KMS-11 (cell line): ENCODE measurements around the gene NBDY.

Source experiments
- H2AFZ ChIP-seq: fragments of 200-600 bp; sonication (generic); 2 replicates; pipeline ENCODE4 v1.6.1; 2016; ENCODE audit warnings: antibody characterized with exemption, mixed run types, low read depth
- H3K27ac ChIP-seq: fragments of 200-600 bp; sonication (generic); 2 replicates; pipeline ENCODE4 v1.6.1; 2016; ENCODE audit warnings: mild to moderate bottlenecking, mixed run types
- H3K27me3 ChIP-seq: fragments of 200-600 bp; sonication (generic); 2 replicates; pipeline ENCODE4 v1.6.1; 2017; ENCODE audit warnings: mild to moderate bottlenecking, low read depth, mixed run types, moderate library complexity; ENCODE audit not compliant: insufficient read depth
- H3K36me3 ChIP-seq: fragments of 200-600 bp; sonication (generic); 2 replicates; pipeline ENCODE4 v1.6.1; 2017; ENCODE audit warnings: mild to moderate bottlenecking, mixed run types; ENCODE audit not compliant: insufficient read depth
- H3K4me1 ChIP-seq: fragments of 200-600 bp; sonication (generic); 2 replicates; pipeline ENCODE4 v1.6.1; 2016; ENCODE audit warnings: mild to moderate bottlenecking, low read depth, mixed run types; ENCODE audit not compliant: poor library complexity, severe bottlenecking
- H3K4me2 ChIP-seq: fragments of 200-600 bp; sonication (generic); 2 replicates; pipeline ENCODE4 v1.7.0; 2016; ENCODE audit warnings: mild to moderate bottlenecking, mixed run types
- H3K4me3 ChIP-seq: fragments of 200-600 bp; sonication (generic); IDR thresholded peaks from 2 replicates; pipeline ENCODE4 v1.6.1; 2017; ENCODE audit warnings: low read depth, low read length, mixed read lengths; ENCODE audit not compliant: insufficient read depth
- H3K79me2 ChIP-seq: fragments of 200-600 bp; sonication (generic); 2 replicates; pipeline ENCODE4 v1.6.1; 2016; ENCODE audit warnings: low read depth, mixed run types; ENCODE audit not compliant: insufficient read depth
- H3K9ac ChIP-seq: fragments of 200-600 bp; sonication (generic); 2 replicates; pipeline ENCODE4 v1.6.1; 2016; ENCODE audit warnings: mild to moderate bottlenecking, mixed run types
- H4K20me1 ChIP-seq: fragments of 200-600 bp; sonication (generic); 2 replicates; pipeline ENCODE4 v1.6.1; 2016; ENCODE audit warnings: mild to moderate bottlenecking, mixed run types; ENCODE audit not compliant: insufficient read depth
- CTCF ChIP-seq: fragments of 200-600 bp; sonication (generic); conservative IDR thresholded peaks from 2 replicates; pipeline ENCODE4 v1.6.1; 2017; ENCODE audit warnings: low read depth, mild to moderate bottlenecking, antibody characterized with exemption, low read length, moderate library complexity, mixed read lengths

Gene NBDY

DNA sequence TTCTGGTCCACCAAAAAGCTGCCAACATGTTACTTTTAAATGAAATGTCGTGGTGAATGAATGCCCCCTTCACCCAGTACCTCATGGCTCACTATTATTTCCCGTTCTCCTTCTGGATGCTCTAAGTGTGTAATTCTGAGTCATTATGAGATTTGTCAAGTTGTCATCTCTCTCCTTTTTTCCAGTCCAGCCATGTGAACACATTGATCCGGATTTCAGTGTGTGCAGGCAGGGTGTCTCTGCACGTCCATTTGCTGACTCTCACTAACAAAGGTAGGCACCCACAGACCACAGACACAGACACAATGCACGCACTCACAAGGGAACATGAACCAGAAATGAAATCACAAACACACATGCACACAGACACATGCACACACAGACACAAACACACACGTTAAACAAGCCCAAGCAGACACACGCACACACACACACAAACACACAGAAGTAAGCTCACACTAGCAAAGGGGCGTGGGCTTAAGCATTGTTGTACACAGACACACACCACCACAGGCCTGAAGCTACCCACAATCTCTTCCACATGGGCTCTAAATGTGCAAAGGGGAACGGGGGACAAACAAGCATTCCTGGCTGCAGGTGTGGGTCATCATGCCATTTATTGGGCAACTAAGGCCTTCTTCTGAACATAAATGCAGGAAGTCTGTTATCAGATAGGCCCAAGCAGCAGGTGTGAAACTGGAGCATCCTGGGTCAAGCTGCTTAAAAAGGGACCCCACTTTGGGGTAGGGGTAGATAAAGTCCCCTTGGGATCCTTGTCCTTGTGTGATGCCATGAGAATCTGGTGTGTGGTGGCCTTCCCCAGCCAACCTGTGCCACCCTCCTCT lies 58.1 kb downstream of the NBDY start:
- no peaks in the 10 kb centered on the region for H4K20me1 ChIP-seq
- no peak overlapping the region for H3K27ac ChIP-seq
- no peaks in the 10 kb centered on the region for H3K36me3 ChIP-seq
- no peaks in the 10 kb centered on the region for H3K79me2 ChIP-seq
- H3K4me1 ChIP-seq, result no peaks in the 10 kb centered on the region
- H2AFZ ChIP-seq, result no peak overlapping the region
- H3K27me3 ChIP-seq, result no peaks in the 10 kb centered on the region
- no peak overlapping the region for H3K9ac ChIP-seq
- no peak overlapping the region for H3K4me2 ChIP-seq
- TF ChIP-seq CTCF, result no peak
- no peak overlapping the region for H3K4me3 ChIP-seq

DNA sequence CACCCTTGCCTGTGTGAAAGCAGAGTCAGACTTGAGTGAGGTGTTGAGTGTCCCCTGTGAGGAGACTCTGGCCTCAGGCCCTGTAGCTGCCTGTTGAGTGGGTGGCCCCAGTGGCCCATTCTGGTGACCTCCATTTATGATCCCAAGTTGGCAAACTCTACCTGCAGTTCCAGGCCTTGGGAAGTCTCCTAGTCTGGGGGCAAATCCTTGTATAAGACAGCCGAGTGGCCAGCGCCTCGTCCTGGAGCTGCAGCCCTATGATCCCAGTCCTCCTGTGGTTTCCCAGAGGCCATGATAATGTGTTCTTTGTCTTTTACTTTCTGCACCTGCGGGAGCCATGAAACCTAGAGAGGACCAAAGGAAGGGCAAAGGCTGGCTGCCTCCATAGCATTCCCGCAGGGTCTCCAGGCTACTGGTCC lies 58.7 kb downstream of the NBDY start:
- Histone ChIP-seq H3K9ac (no peak overlapping the region), H2AFZ (no peak overlapping the region), H3K79me2 (no peaks in the 10 kb centered on the region), H3K4me1 (no peaks in the 10 kb centered on the region), H3K4me2 (no peak overlapping the region), H4K20me1 (no peaks in the 10 kb centered on the region), H3K27ac (no peak overlapping the region), H3K36me3 (no peaks in the 10 kb centered on the region), H3K4me3 (no peak overlapping the region), H3K27me3 (no peaks in the 10 kb centered on the region)
- no peak for TF ChIP-seq CTCF

GRCh38 chrX:56788229-56788628 lies 59.2 kb downstream of the NBDY start:
- no peak overlapping the region for H3K4me3 ChIP-seq

DNA sequence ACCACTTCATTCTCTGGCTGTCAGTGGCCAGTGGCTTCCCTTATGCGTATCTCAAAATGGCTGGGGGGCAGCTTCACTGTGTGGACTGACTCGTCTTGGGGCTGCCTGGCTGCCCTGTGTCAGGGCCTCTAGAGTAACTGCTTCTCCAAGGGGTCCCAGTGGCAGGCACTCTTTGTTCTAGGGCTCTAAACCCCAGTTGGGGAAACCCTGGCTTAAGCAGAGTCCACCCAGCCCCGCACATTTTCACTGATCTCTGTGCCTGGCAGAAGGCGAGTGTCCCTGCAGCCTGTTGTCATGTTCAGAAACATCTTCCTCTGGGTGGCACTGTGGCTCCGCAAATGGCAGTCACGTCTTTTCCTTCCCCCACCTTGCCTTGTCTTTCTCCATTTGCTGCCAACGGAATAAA lies 59.7 kb downstream of the NBDY start:
- Histone ChIP-seq H4K20me1 (no peaks in the 10 kb centered on the region), H3K9ac (no peak overlapping the region), H3K4me3 (no peak overlapping the region), H3K27ac (no peak overlapping the region), H3K4me2 (no peak overlapping the region), H3K79me2 (no peaks in the 10 kb centered on the region), H2AFZ (no peak overlapping the region), H3K36me3 (no peaks in the 10 kb centered on the region), H3K27me3 (no peaks in the 10 kb centered on the region), H3K4me1 (no peaks in the 10 kb centered on the region)
- no peak; the same call in 1 of the 2 replicates for TF ChIP-seq CTCF

More at GRCh38 chrX:56788229-56788628, 59.2 kb downstream of the NBDY start:
- Histone ChIP-seq H3K4me2 (no peak overlapping the region), H3K4me1 (no peaks in the 10 kb centered on the region), H3K79me2 (no peaks in the 10 kb centered on the region), H4K20me1 (no peaks in the 10 kb centered on the region), H3K9ac (no peak overlapping the region), H2AFZ (no peak overlapping the region), H3K27me3 (no peaks in the 10 kb centered on the region), H3K27ac (no peak overlapping the region), H3K36me3 (no peaks in the 10 kb centered on the region)
- TF ChIP-seq CTCF, result no peak
